K562 (cell line): ENCODE data around the gene SFI1. TPM values are rescaled to one million over a fixed set of nuclear protein-coding genes. Genes with fewer than 3 reads are reported as not detected.
A peak's percentile ranks its signal among the peaks of the same experiment; 100 is the strongest.

Experiments
- DNMT1 ChIP-seq: fragments of 450-650 bp; IDR thresholded peaks from 2 replicates; pipeline ENCODE4 v1.6.1; 2016; ENCODE audit warnings: antibody characterized with exemption, mild to moderate bottlenecking
- FIP1L1 ChIP-seq: fragments of 200-400 bp; formaldehyde crosslinking; IDR thresholded peaks from 2 replicates; pipeline ENCODE4 v1.6.1; 2018; ENCODE audit warnings: mild to moderate bottlenecking, low read depth, low read length; ENCODE audit not compliant: poor library complexity, severe bottlenecking
- PHF8 ChIP-seq: fragments of 200-600 bp; sonication (generic); IDR thresholded peaks from 2 replicates; pipeline ENCODE4 v1.6.1; 2012; ENCODE audit warnings: mixed run types, mild to moderate bottlenecking, inconsistent platforms, low read length, moderate library complexity, borderline replicate concordance
- STAT6 ChIP-seq: sonication (generic); formaldehyde crosslinking; IDR thresholded peaks from 2 replicates; pipeline ENCODE4 v1.8.1; 2023; ENCODE audit warnings: mild to moderate bottlenecking, missing genetic modification reagents
- ZNF398 ChIP-seq: fragments of 250-450 bp; sonication (Bioruptor Pico); IDR thresholded peaks from 2 replicates; pipeline ENCODE4 v1.8.0; 2021; ENCODE audit warnings: moderate library complexity, mild to moderate bottlenecking, inconsistent platforms
- ZNF586 ChIP-seq: fragments of 450-650 bp; formaldehyde crosslinking; conservative IDR thresholded peaks from 2 replicates; pipeline ENCODE4 v1.4.0; 2020; ENCODE audit warnings: mild to moderate bottlenecking, moderate library complexity
- polyA plus RNA-seq, 8 experiments: library from polyadenylated mRNA; depleted of rRNA in 4 of 8; stranded (reverse) in 5 of 8; unstranded in 3 of 8; fragments of >200 nt; fragmentation: Nextera tagmentation in 2 of 8; fragmentation: Illumina TruSeq in 1 of 8; extraction: Ambion mirVana in 2 of 8; extraction: Trizol in 1 of 8; gene quantifications; 2 replicates each; pipeline versions ENCODE4 v1.2.1 to v1.2.3, GENCODE V29; 2011 to 2014; ENCODE audit warnings: inconsistent platforms in 1 of 8, missing spikeins in 1 of 8
- total RNA-seq, 7 experiments: library from RNA; depleted of rRNA in 6 of 7; stranded (reverse); fragments of >200 nt in 6 of 7; fragmentation: Illumina TruSeq in 2 of 7; extraction: Trizol in 2 of 7; gene quantifications; 2 replicates each; pipeline versions ENCODE4 v1.2.1 to v1.2.3, GENCODE V29; 2011 to 2021; ENCODE audit warnings: low replicate concordance in 1 of 7

The SFI1 gene
- total and polyA plus RNA-seq, 9 of the 15 experiments (the other 6 are each of a cell fraction or from before 2014, with no cell fraction given): 3.0 to 25.6 (median 14.1) TPM

- TF ChIP-seq FIP1L1: no peak
- TF ChIP-seq PHF8: peak; percentile 63; the same call in 1 of the 2 replicates
- TF ChIP-seq ZNF398 (CRISPR knock-in tag): no peak
- TF ChIP-seq STAT6 (CRISPR knock-in tag): no peak
- no peak for TF ChIP-seq ZNF586 (CRISPR knock-in tag)
- TF ChIP-seq DNMT1: no peak
- TF ChIP-seq, all 486 proteins: peak for 84
Measured at GRCh38 chr22:31630331-31631329, 134.3 kb downstream of the SFI1 start (continued).
